Activated CD8-positive, alpha-beta memory T cell treated with anti-CD3 and anti-CD28 coated beads, Interleukin-2, amount 10 ng/mL, durations not matched to agents 7 days and 5 days (primary cell): Measurements from ENCODE around the gene EHD3. TPM values are rescaled to one million over a fixed set of nuclear protein-coding genes. Genes with fewer than 3 reads are reported as not detected.

Experiments
- ATAC-seq: fragments of 150-1000 bp; cut with Tn5 transposase; one replicate; pipeline ENCODE4 v1.10.0; 2021; ENCODE audit warnings: moderate library complexity
- CTCF ChIA-PET: fragments of 350-600 bp; sonication (Branson Sonifier 250); formaldehyde crosslinking; loops from one replicate; lab custom pipeline; 2021; ENCODE audit warnings: antibody characterized with exemption; lab: Charles Lee
- DNase-seq: peaks from one replicate; pipeline ENCODE4 v3.0.0-alpha.2; 2020
- H3K27ac Mint-ChIP-seq: one replicate; pipeline ENCODE4 v1.8.0; 2021; ENCODE audit warnings: mild to moderate bottlenecking, mixed read lengths
- H3K27me3 Mint-ChIP-seq: one replicate; pipeline ENCODE4 v1.8.0; 2021; ENCODE audit warnings: mixed read lengths
- H3K36me3 Mint-ChIP-seq: one replicate; pipeline ENCODE4 v1.8.0; 2021; ENCODE audit warnings: mild to moderate bottlenecking, mixed read lengths
- H3K4me1 Mint-ChIP-seq: one replicate; pipeline ENCODE4 v1.8.0; 2021; ENCODE audit warnings: mixed read lengths
- H3K4me3 Mint-ChIP-seq: one replicate; pipeline ENCODE4 v1.8.0; 2021; ENCODE audit warnings: mild to moderate bottlenecking, moderate library complexity, mixed read lengths
- H3K9me3 Mint-ChIP-seq: one replicate; pipeline ENCODE4 v1.8.0; 2022; ENCODE audit warnings: low read depth, mixed read lengths
- total RNA-seq, 2 experiments: library from RNA; stranded (reverse); gene quantifications; one replicate each; pipeline ENCODE4 v1.2.3, GENCODE V29; 2021

Gene EHD3
- total RNA-seq, 2 experiments from 2014 or later: 0.41 to 1.1 TPM

- no peak for ATAC-seq
- no peak overlapping the region for H3K4me3 Mint-ChIP-seq
- CTCF ChIA-PET: no interaction called here
- H3K9me3 Mint-ChIP-seq: peaks cover 2% of the 10 kb centered on the region
- no peak for DNase-seq
- H3K27me3 Mint-ChIP-seq: peaks cover 16% of the 10 kb centered on the region
- H3K36me3 Mint-ChIP-seq: peaks cover under 1% of the 10 kb centered on the region
- no peak overlapping the region for H3K27ac Mint-ChIP-seq
- peaks cover 28% of the 10 kb centered on the region for H3K4me1 Mint-ChIP-seq
Measured at GRCh38 chr2:31314761-31315160, 80.8 kb downstream of the EHD3 start.

DNA sequence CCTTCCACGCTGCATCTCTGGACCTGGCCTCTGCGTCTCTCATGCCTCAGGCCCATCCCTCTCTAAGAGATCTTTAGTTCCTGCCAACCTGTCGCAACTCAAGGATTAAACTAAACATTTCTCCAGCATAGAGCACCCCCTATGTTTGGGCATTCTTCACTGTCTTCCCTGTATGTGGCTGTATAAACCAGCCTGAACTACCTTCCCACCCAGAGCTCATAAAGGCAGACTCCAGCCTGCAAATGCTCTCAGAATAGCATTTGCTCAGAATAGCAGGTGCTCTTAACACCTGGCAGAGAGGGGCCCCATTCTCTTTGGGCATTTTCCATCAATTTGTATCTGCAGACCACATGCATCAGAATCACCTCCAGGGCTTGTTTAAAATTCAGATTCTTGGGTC is 83.4 kb downstream of the EHD3 start:
- no peak for ATAC-seq
- H3K4me1 Mint-ChIP-seq: peaks cover 37% of the 10 kb centered on the region
- H3K27me3 Mint-ChIP-seq: peaks cover under 1% of the 10 kb centered on the region
- no peak overlapping the region for H3K4me3 Mint-ChIP-seq
- CTCF ChIA-PET: no interaction called here
- DNase-seq: no peak
- H3K9me3 Mint-ChIP-seq: no peaks in the 10 kb centered on the region
- H3K36me3 Mint-ChIP-seq: no peaks in the 10 kb centered on the region
- H3K27ac Mint-ChIP-seq: peak overlapping the region; percentile 16

- H3K27ac Mint-ChIP-seq: peak overlapping the region; percentile 85
- peak overlapping the region; percentile 7 for H3K4me3 Mint-ChIP-seq
- no peaks in the 10 kb centered on the region for H3K9me3 Mint-ChIP-seq
- H3K36me3 Mint-ChIP-seq: no peaks in the 10 kb centered on the region
- peak; percentile 69 for ATAC-seq
- H3K4me1 Mint-ChIP-seq: peaks cover 50% of the 10 kb centered on the region
- peak; percentile 71 for DNase-seq
- CTCF ChIA-PET: interaction anchor here (0.7 to 2.0 kb wide), 3 partner anchors 10 to 640 kb away, joined by 3 to 4 read pairs (median 4); no protein-coding TSS in a partner anchor
- no peaks in the 10 kb centered on the region for H3K27me3 Mint-ChIP-seq
Measured at GRCh38 chr2:31318361-31319336, 84.7 kb downstream of the EHD3 start.

Other genes with a start within 250 kb of the EHD3 start
- under 1 TPM in 1 of 2 experiments, not detected in 1; 0.42 TPM for gene GALNT14, start 95.7 kb upstream of the EHD3 start, total RNA-seq
- under 1 TPM; 0.26 to 0.33 TPM for gene CAPN14, start 16.6 kb upstream of the EHD3 start, total RNA-seq
- gene XDH, start 180.6 kb downstream of the EHD3 start, total RNA-seq: under 1 TPM in 1 of 2 experiments, not detected in 1; 0.41 TPM